HepG2 (cell line): Measurements from ENCODE around the gene RMDN2. TPM values are rescaled to one million over a fixed set of nuclear protein-coding genes. Genes with fewer than 3 reads are reported as not detected.

Experiments
- ATAC-seq: fragments of 200-7000 bp; cut with Tn5 transposase; 3 replicates; pipeline ENCODE4 v1.9.1; 2020; ENCODE audit warnings: mild to moderate bottlenecking, moderate library complexity
- BruUV-seq: library from RNA; stranded (reverse); fragments of 400-500 nt; replicated peaks from 2 replicates; lab custom pipeline; 2021; lab: Mats Ljungman, UMichigan
- CTCF ChIA-PET: fragments of 300-600 bp; formaldehyde crosslinking; extraction: SDS; loops from one replicate; lab custom pipeline; 2021; ENCODE audit warnings: low total read pairs, inconsistent platforms, low intra/inter-chr PET ratio; lab: Yijun Ruan, JAX
- POLR2A ChIA-PET: fragments of 350-600 bp; sonication (Branson Sonifier 250); formaldehyde crosslinking; loops from one replicate; lab custom pipeline; 2020; ENCODE audit warnings: antibody characterized with exemption, inconsistent platforms; lab: Yijun Ruan, JAX
- DNase-seq: peaks from one replicate; pipeline ENCODE4 v3.0.0-alpha.2; 2015; ENCODE audit warnings: low spot score
- FAIRE-seq: peaks from 3 replicates; lab custom pipeline; 2011; peaks lifted over from hg19 to GRCh38; lab: Jason Lieb, UNC
- H2AFZ ChIP-seq: one replicate; pipeline ENCODE4 v1.6.1; 2011; ENCODE audit warnings: low read length, inconsistent platforms
- H3K27ac ChIP-seq: fragments of 300-600 bp; 3 replicates; pipeline ENCODE4 v1.8.0; 2011; ENCODE audit warnings: mixed run types, mild to moderate bottlenecking, mixed read lengths, low read length, inconsistent platforms; ENCODE audit not compliant: insufficient read depth; ENCODE audit errors: extremely low read length
- H3K27me3 ChIP-seq, 2 experiments: fragments of 200-600 bp in 1 of 2; 2 replicates in 1 of 2; 3 replicates in 1 of 2; pipeline versions ENCODE4 v1.6.0 to v1.8.0; 2011; ENCODE audit warnings: low read length in 2 of 2, mild to moderate bottlenecking in 2 of 2, moderate library complexity in 2 of 2, inconsistent platforms in 1 of 2; ENCODE audit not compliant: insufficient read depth in 2 of 2, control insufficient read depth in 1 of 2
- H3K36me3 ChIP-seq, 2 experiments: fragments of 200-600 bp in 1 of 2; replicated peaks in 1 of 2; 2 replicates in 1 of 2; 3 replicates in 1 of 2; pipeline versions ENCODE4 v1.5.1 to v1.8.0; 2011; ENCODE audit warnings: low read length in 2 of 2, inconsistent platforms in 1 of 2; ENCODE audit not compliant: insufficient read depth in 2 of 2, control insufficient read depth in 1 of 2
- H3K4me1 ChIP-seq: 2 replicates; pipeline ENCODE4 v1.5.1; 2012; ENCODE audit warnings: low read length, inconsistent platforms; ENCODE audit not compliant: insufficient read depth
- H3K4me2 ChIP-seq: 2 replicates; pipeline ENCODE4 v1.6.0; 2011; ENCODE audit warnings: low read depth, low read length, inconsistent platforms
- H3K4me3 ChIP-seq, 3 experiments: fragments of 200-600 bp in 1 of 3; sonication (generic), shearing (Covaris generic) in 1 of 3; replicated peaks in 1 of 3; 2 replicates each; pipeline ENCODE4 v1.5.1; 2011 to 2016; ENCODE audit warnings: low read length in 3 of 3, inconsistent platforms in 2 of 3, low read depth in 2 of 3, mild to moderate bottlenecking in 2 of 3, control low read depth in 1 of 3, mixed read lengths in 1 of 3; ENCODE audit not compliant: insufficient read depth in 1 of 3
- H3K79me2 ChIP-seq: one replicate; pipeline ENCODE4 v1.6.1; 2011; ENCODE audit warnings: low read length, inconsistent platforms; ENCODE audit not compliant: insufficient read depth
- H3K9ac ChIP-seq: 2 replicates; pipeline ENCODE4 v1.6.0; 2011; ENCODE audit warnings: mild to moderate bottlenecking, low read depth, low read length, inconsistent platforms; ENCODE audit not compliant: insufficient read depth
- H3K9me3 ChIP-seq: 2 replicates; pipeline ENCODE4 v1.5.1; 2012; ENCODE audit warnings: mild to moderate bottlenecking, low read length
- H4K20me1 ChIP-seq: 2 replicates; pipeline ENCODE4 v1.6.0; 2011; ENCODE audit warnings: inconsistent platforms, mild to moderate bottlenecking, low read length, moderate library complexity; ENCODE audit not compliant: insufficient read depth
- CREM ChIP-seq, 2 experiments: sonication (generic) in 1 of 2; formaldehyde crosslinking in 1 of 2; IDR thresholded peaks; 2 replicates each; pipeline versions ENCODE4 v1.4.0 to v1.6.1; 2016 to 2020; ENCODE audit warnings: antibody characterized with exemption in 1 of 2, mild to moderate bottlenecking in 1 of 2, missing genetic modification reagents in 1 of 2
- KLF11 ChIP-seq: IDR thresholded peaks from 2 replicates; pipeline ENCODE4 v1.6.1; 2016; ENCODE audit warnings: missing compliant biosample characterization
- MAFF ChIP-seq: IDR thresholded peaks from 2 replicates; pipeline ENCODE4 v1.6.1; 2011; ENCODE audit warnings: low read depth, low read length, improper control_type of control experiment
- MAFK ChIP-seq, 2 experiments: IDR thresholded peaks in 1 of 2; conservative IDR thresholded peaks in 1 of 2; 2 replicates each; pipeline ENCODE4 v1.6.1; 2011; ENCODE audit warnings: improper control_type of control experiment in 2 of 2, low read length in 2 of 2
- MAZ ChIP-seq, 2 experiments: sonication (generic) in 1 of 2; formaldehyde crosslinking in 1 of 2; IDR thresholded peaks; 2 replicates each; pipeline versions ENCODE4 v1.5.0 to v1.6.1; 2012 to 2020; ENCODE audit warnings: low read depth in 2 of 2, mild to moderate bottlenecking in 2 of 2, borderline replicate concordance in 1 of 2, improper control_type of control experiment in 1 of 2, low read length in 1 of 2, missing genetic modification reagents in 1 of 2, moderate library complexity in 1 of 2
- RBM39 ChIP-seq: fragments of 200-400 bp; formaldehyde crosslinking; IDR thresholded peaks from one replicate; pipeline ENCODE4 v1.6.1; 2018; ENCODE audit warnings: antibody characterized with exemption, mild to moderate bottlenecking, low read depth, low read length; ENCODE audit not compliant: poor library complexity, severe bottlenecking
- SCMH1 ChIP-seq: sonication (generic); formaldehyde crosslinking; IDR thresholded peaks from 2 replicates; pipeline ENCODE4 v1.9.0; 2021; ENCODE audit warnings: missing genetic modification reagents, mild to moderate bottlenecking, borderline replicate concordance
- ZNF280B ChIP-seq: sonication (generic); formaldehyde crosslinking; IDR thresholded peaks from 2 replicates; pipeline ENCODE4 v1.5.0; 2020; ENCODE audit warnings: missing genetic modification reagents, mild to moderate bottlenecking, borderline replicate concordance
- ZNF318 ChIP-seq: sonication (generic); formaldehyde crosslinking; IDR thresholded peaks from 2 replicates; pipeline ENCODE4 v1.4.0; 2020; ENCODE audit warnings: mild to moderate bottlenecking, missing genetic modification reagents
- ZNF337 ChIP-seq: sonication (generic); formaldehyde crosslinking; IDR thresholded peaks from 2 replicates; pipeline ENCODE4 v1.5.1; 2020; ENCODE audit warnings: missing genetic modification reagents, low read depth, mild to moderate bottlenecking, borderline replicate concordance
- WGBS: methylation state at CpG from one replicate; pipeline ENCODE4 v1.1.6; 2017; ENCODE audit warnings: low lambda C conversion rate; 5-methylcytosine and 5-hydroxymethylcytosine counted together
- in situ Hi-C: cut with HindIII; loops from 2 replicates; pipeline ENCODE4 v1.10.0; 2017; ENCODE audit warnings: low pct_unique_long_range_greater_than_20kb; ENCODE audit not compliant: extremely low pct_ligation_motif_present
- intact Hi-C: fragments of 100-400 bp; cut with micrococcal nuclease; formaldehyde crosslinking; loops from one replicate; pipeline ENCODE4 v1.10.0; 2022; ENCODE audit not compliant: unreplicated experiment
- polyA plus RNA-seq, 8 experiments: library from polyadenylated mRNA; depleted of rRNA in 3 of 8; stranded (reverse) in 7 of 8; unstranded in 1 of 8; fragments of >200 nt; fragmentation: Illumina TruSeq in 4 of 8; extraction: Trizol in 4 of 8; gene quantifications; 2 replicates each; pipeline versions ENCODE4 v1.2.1 to v1.2.3, GENCODE V29; 2011 to 2016; ENCODE audit warnings: low read depth in 4 of 8, missing spikeins in 1 of 8, mixed read lengths in 1 of 8; ENCODE audit not compliant: insufficient read depth in 1 of 8
- total RNA-seq, 5 experiments: library from RNA; depleted of rRNA; stranded (reverse); fragments of >200 nt; fragmentation: Illumina TruSeq; extraction: Trizol; gene quantifications; 2 replicates each; pipeline ENCODE4 v1.2.3, GENCODE V29; 2016; ENCODE audit warnings: low read depth in 1 of 5

Gene RMDN2
- total and polyA plus RNA-seq, 2 of the 13 experiments (the other 11 are each of a cell fraction or from before 2014, with no cell fraction given), result 2.3 to 8.9 TPM

GRCh38 chr2:37894601-37895000 lies 30.5 kb upstream of the RMDN2 start:
- Histone ChIP-seq H3K36me3 (no peaks in the 10 kb centered on the region), H3K9ac (no peak overlapping the region), H4K20me1 (no peaks in the 10 kb centered on the region), H3K79me2 (no peaks in the 10 kb centered on the region), H3K4me1 (peaks cover 12% of the 10 kb centered on the region; the same call in 1 of the 2 replicates), H2AFZ (no peak overlapping the region), H3K4me2 (no peak overlapping the region), H3K4me3 (no peak overlapping the region), H3K27ac (no peak overlapping the region), H3K27me3 (no peaks in the 10 kb centered on the region; a peak in 2 of 5 replicates), H3K9me3 (no peaks in the 10 kb centered on the region)
- ChIA-PET POLR2A (interaction anchor here (1.2 to 1.6 kb wide), 2 partner anchors 29 to 30 kb away, joined by 3 to 4 read pairs; partner anchors contain the start of gene RMDN2), CTCF (interaction anchor here (1.4 kb wide), 1 partner anchor 221 kb away, joined by 4 read pairs; no protein-coding TSS in a partner anchor)
- DNase-seq, result no peak
- BruUV-seq, result no TSS peak
- 28% methylated on average over 4 of the region's 4 CpGs for WGBS
- intact Hi-C loops (loop anchor here (2.0 kb wide), 1 partner anchor 30 kb away; the partner anchor contains the start of gene RMDN2), in situ Hi-C loops (loop anchor here (25.0 kb wide), 2 partner anchors 732 to 1107 kb away; partner anchors contain the start of gene EIF2AK2)
- FAIRE-seq, result no peak
- no peak for TF ChIP-seq KLF11 (CRISPR knock-in tag)
- no peak for TF ChIP-seq ZNF318 (CRISPR knock-in tag)
- 0 out of 2 replicates have a peak, but pooled peaks have one; percentile 14 for TF ChIP-seq MAFF
- TF ChIP-seq MAFK (conservative IDR thresholded peaks at IDR 0.05 in 1 of 2, IDR thresholded peaks at IDR 0.05 in 1 of 2; ENCODE audit: low read length in 2 of 2), result peak in 1 of 2 experiments; percentile 15; a peak in 1 of 4 replicates
- no peak for TF ChIP-seq CREM (IDR thresholded peaks at IDR 0.05)
- no peak for TF ChIP-seq CREM (CRISPR knock-in tag; IDR thresholded peaks at IDR 0.05)
- no peak for TF ChIP-seq ZNF280B (CRISPR knock-in tag)
- no peak for TF ChIP-seq ZNF337
- TF ChIP-seq SCMH1 (CRISPR knock-in tag), result no peak
- no peak for TF ChIP-seq MAZ (IDR thresholded peaks at IDR 0.05; ENCODE audit: borderline replicate concordance, low read depth, low read length)
- no peak for TF ChIP-seq MAZ (CRISPR knock-in tag; IDR thresholded peaks at IDR 0.05; ENCODE audit: low read depth)
- TF ChIP-seq RBM39, result no peak
- no peak for ATAC-seq
